NCI-H82 (cell line): ENCODE results near the gene AHDC1.

ENCODE experiments used
- DNase-seq: peaks from one replicate; lab custom pipeline; 2025; lab: John Stamatoyannopoulos, UW

AHDC1 gene

DNA sequence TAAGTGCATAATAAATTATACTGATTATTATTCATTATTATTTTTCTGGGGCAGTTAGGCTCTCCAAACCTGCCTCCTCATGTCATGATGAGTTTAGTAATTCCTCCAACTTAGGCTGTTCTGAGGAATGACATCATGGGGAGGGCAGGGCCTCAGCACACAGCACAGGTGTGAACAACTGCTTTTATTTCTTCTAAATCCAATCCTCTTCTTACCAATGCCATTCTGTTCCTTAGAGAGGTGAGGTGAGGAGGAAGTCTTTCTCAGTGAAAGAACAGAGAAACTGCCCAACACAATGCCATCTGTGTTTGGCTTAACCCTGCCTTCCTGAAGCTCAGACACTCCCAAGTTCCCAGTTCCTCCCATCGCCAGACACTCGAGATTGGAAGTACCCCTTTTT, 68.6 kb downstream of the AHDC1 start:
- DNase-seq, result no peak

DNA sequence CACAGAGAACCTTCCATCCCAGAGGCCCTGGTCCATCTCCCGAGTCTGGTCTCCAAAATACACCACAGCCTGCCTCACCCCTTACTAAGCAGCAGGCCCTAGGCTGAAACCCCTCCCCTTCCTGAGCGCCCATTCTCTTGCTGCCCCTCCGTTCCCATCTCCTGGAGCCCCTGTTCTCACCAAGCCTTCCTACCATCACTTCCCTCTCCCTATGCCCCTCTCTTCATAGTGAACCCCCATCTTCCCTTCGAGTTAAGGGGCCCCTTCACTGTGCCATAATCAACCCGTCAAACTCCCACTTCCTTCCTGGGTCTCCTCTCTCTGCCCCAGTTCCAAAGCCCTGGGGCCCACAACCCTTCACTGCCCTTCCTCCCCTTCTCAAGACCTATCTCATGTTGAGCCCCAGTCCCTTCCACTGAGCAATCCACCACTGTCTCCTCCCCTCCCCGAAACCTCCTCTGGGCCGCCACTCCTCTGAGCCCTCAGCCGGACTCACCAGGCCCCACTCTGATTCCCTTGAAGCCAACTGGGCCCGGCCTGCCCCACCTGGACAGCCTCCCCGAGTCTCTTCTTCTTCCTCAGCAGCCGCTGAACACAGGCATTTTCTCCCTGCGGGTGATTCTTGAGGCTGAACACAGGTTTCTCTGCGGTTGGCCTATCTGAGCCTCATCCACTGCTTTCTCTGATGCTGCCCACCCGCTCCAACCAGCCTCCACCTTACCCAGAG, 71.8 kb downstream of the AHDC1 start:
- no peak for DNase-seq

DNA sequence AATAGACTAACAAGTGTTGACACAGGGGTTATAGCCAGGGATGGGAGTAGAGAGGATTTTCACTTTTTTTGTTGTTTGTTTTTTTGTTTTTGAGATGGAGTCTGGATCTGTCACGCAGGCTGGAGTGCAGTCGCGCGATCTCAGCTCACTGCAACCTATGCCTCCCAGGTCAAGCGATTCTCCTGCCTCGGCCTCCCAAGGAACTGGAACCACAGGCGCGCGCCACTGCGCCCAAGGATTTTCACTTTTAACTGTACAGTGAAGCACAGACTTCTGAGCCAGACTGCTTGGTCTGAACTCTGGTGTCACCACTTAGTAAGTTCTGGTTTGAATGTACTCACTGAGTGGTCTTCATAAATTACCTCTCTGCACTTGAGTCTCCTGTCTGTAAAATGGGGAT, 73.8 kb downstream of the AHDC1 start:
- no peak for DNase-seq

DNA sequence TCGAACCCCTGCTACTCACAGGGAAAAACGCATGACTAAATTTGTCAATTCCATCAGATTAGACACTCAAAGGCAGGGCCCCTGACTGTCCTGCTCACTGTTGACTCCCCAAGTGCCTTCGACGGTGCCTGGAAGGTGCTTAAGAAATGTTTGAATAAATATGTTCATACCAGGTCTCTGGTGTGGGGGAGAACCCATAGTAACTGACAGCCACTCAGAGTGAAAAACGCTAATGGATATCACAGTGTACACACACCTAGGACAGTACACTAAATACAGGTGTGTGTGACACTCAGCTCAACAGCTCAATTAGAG, 74.3 kb downstream of the AHDC1 start:
- DNase-seq, result no peak

DNA sequence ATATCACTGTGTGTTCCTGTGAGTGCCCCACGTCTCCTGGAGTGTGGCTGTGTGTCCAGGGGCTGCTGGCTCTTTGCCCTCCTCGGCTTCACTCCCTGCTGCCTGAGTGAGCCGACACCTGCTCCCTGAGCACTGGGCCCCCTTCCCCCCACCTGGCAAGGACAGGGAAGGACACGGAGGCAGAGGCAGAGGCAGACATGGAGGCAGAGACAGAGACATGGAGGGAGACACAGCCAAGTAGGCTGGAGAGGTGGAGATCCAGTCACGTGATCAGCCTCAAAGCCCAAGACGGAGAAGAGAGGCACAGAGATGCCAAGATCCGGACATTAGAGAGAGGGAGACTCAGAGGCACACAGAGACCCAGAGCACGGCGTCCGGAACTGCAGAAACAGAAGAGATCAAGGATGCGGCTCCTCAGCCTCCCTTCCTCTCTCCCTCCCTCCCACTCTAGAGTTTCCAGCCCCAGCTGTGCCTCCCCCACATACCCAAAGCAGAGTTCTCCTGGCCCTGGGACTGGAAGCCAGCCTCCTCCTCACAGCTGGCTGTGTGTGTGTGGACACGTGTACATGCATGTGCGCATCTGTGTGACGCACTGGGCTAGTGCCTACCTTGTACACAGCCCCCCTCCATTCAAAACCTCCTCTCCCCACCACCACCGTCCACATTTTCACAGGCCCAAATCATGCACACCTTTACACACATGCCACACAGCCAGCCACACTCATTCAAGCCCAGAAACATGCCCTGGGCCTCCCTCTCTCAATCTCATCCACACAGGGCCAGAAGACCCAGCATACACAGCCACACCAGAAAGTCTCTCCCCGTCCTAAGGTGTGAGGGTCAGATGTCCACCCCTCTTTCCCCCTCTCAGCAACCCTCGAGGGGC, 74.9 kb downstream of the AHDC1 start:
- peak; percentile 66 for DNase-seq

DNA sequence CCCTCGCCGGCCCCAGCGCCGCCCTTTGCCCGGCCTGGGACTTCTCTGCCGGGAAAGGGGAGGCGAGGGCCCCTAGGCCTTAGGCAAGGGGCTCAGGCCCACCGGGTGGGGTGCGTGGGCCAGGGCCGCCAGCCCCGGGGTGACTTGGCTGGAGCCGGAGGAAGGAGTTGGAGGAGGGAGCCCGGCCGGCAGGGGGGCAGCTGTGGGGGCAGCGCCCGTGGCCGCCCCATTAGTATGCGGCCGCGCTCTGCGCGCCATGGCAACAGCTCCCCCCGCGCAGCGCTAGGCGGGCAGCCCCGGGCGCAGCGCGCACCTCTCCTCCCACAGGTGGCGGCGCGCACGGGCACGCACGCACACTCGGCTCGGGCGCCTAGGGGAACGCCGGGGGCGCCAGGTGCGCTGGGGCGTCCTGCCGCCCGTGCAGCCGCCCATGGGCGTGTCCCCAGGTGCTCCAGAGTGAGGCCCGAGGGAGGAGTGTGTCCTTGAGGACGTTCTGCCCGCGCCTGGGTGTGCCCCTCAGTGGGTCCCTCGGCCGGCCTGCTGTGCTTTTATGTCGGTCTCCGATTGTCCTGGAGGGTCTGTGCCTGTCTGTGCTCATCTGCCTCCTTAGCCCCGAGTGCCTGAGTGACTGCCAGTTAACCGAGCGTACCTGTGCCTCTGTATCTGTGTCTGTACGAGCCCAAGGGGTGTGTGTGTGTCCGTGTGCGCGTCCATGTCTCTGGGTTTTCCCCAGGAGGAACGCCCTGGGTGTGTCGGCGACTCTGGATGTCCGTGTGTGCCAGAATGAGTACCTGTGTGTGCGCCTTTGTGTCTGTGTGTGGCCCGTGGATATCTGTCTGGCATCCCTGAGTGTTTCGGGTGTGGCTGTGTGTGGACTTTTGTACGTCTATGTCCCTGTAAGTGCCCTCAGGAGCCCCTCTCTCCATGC, 75.8 kb downstream of the AHDC1 start:
- DNase-seq, result peak; percentile 82

DNA sequence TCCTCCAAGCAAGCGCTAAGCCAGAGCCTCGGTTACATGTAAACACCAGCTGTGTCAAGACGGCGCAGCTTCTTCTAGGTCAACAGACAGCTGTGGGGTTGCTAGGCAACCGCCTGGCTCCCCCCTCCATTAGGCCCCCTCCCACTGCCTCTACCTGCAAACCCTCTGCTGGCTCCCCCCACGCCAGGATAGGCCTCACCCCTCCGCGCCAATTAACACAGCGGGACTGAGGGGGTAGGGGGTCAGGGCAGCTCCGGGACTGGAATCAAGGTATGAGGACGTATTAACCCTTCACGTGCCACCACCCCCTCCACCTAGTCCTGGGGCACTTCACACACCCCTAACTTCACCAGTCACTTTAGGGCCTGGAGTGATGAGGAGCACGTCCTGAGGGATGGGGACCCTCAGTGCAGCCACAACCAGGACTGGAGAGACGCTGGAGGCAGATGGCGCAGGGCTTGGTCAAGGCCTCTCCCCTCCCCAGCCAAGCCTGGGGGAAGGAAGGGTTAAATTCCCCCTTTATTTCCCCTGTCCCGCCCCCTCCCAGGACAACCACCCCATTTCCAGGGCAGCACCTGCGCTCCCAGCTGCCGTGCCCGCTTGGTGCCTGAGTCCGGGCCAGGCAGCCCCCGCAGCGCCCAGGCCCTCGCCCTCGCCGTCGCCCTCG, 76.6 kb downstream of the AHDC1 start:
- DNase-seq, result peak; percentile 100

DNA sequence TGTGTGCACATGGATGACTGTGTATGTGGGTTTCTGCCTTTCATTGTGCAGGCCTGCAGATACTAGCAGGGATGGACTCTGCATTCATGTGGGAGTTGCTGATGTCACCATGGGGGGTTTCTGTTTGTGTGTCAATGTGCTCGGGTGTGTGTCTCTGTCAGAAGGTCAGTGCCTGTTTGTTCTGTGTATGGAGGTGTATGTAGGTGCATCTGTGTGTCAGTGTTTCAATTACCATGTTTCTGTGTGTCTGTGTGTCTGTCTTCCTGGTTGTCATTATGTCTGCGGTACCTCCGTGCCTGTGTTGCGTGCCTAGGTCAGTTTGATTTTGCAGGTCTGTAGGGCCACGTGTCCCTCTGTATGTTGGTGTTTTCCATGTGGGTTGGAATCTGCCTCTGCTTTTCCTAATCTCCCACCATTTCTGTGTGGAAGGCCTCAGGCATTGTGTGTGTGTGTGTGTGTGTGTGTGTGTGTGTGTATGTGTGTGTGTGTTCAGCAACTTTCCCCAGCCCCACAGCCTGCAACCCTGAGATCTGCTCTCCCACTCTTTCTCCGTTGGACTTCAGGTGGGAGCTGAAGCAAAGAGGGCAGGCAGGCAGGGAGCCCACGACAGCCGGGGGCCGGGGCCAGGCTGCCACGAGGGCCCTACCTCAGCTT, 77.2 kb downstream of the AHDC1 start:
- DNase-seq, result peak; percentile 70

DNA sequence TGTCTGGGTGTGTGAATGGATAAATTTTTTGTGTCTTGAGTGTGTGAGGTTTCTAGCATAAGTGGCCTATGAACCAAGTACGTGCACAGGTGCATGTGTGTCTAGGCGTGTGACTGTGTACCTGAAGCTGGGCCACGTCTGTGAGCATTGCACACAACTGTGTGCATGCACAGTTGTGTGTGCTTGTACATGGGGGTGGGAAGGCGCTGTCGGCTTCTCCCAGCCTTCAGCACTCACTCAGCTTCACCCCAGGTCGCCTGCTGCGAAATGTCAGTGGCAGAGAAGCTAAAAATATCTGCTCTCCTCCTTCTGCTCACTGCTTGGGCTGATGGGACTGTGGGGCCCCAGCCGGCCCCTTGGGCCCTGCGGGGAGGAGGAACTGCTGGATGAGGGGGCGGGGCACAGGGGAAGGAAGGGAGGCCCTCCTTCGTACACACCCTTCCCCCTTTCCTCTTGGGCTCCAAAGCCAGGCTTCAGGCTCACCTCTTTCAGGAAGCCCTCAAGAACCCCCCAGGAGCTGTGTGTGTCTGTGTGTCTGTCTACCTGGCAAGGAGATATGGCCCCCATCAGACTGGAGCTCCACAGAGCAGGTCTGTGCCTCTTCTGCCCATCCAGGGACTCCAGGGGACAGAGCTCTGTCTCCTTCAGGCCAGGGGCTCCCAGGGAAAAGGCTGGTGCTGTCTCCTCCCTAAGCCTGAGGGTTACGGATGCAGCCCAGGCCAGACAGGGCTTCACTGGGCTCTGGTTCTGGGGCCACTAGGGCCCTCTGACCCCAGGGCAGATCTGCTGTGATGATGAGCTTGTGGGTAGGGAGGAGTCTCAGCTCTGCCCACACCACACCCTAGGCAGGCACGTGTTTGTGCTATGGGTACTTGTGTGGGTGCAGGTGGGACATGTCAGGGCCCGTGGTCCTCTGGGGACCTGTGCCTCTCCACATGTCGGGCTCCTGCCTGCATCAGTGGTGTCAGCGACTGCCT, 78.4 kb downstream of the AHDC1 start:
- peak; percentile 98 for DNase-seq

DNA sequence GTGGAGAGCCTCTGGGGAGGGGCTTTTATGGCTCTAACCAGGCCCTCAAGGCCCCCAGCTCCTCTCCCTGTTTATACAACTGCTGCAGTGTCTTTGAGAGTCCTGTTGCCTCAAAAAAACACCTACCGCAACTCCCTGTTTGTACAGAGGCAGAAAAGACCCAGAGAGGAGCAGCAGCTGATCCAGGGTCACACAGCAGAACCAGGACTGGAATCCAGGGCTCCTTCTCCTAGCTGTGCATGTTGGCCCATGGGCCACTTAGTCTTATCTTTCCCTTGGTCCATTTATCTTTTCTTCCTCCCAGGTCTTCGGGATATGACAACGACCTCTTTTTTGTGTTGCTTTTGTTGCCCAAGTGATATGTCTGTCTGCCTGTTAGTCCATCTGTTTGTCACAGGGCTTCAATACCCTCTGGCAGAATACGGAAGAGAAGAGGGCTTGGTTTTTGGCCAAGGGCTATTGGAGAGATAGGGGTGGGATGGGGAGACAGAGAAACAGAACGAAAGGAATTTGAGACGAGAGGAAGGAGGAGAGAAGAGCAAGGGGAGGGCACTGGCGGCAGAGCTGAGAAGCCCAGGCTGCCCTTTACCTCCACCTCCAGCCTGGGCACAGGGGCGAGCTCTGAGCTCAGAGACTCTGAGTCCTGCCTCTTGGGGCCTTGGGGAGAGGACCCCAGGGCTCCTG, 80.5 kb downstream of the AHDC1 start:
- DNase-seq, result no peak

DNA sequence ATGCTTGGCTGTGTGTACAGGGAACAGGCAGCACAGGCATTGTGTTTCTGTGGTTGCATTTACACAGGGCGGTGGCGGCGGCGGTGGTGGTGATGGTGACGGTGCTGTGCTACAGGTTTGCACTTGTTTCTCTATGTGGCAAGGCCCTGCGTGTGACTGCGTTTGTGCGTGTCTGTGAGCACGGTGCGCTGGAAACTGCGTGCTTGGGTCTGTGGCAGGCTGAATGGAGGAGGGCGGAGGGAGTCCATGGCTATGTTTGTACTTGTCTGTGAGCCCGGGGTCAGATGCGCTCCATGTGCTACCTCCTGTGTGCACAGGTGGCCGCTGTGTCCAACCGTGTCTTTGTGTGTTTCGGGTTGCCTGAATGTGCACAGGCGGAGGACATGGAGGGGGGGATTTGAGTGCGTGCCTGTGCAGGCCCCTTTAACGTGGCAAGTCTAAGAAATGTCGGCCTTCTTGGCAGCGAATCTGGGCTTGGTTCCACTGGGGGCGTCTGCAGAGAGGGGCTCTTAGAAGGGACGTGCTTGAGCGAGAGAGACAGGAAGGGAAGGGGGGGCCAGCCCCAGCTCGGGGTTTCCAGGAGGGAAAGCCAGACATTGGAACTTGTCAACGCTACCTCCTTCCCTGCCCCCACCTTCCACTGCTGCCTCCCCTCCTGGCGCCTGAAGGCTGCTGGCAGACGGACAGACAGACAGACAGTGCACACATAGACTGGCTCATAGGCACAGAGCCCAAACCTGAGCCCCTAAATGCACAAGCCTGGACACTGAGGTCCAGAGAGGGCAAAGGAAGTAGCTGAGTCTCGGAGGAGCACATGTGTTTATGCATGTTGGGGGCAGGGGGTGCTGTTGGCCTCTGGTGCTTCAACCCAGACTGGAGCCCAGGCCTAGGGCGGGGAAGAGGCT, 81.3 kb downstream of the AHDC1 start:
- peak; percentile 79 for DNase-seq

DNA sequence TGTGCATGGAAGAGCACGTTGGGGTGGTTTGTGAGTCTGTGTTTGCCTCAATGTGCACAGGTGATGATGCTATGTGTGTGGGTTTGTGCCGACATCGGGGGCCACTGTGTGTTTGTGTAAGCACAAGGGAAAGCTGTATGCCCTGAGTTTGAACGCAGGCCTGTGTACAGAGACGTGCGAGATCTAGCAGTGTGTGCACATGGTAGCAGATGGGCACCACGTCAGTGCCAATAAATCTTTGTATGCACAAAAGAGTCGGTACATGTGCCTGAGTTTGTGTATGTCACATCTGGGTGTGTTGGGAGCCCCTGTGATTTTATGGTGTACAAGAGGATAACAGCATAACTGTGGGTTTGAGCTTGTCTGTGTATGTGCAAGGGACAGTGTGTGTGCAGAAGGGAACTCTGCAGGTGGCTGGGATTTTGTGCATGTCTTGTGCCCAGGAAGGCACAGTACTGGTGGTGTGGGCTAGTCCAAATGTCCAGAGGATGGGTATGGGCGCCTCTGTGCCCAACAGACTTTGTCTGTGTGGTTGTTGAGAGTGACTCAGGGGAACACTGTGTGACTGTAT, 82.0 kb downstream of the AHDC1 start:
- no peak for DNase-seq

DNA sequence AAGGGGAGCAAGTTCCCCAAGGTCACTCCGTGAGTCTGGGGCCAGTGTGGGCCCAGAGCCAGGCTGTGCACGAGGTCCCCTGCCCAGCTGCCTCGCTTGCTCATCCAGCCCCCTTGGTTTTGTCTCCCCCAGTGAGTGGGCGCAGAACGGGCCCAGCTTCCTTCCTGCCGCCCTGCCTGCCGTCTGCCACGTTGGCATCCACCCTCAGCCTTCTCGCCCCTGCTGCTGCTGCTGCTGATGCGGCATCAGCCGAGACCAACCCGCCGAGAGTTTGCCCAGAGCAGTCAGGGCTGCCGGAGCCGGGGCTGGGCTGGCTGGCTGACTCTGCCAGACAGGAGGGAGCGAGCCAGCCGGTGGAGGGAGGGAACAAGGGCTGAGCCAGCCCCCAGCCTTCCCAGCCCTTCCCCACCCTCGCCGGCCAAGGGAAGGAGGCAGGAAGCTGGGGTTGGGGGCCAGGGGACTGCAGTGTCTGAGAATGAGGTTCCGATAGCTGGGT, 82.6 kb downstream of the AHDC1 start:
- DNase-seq, result no peak

DNA sequence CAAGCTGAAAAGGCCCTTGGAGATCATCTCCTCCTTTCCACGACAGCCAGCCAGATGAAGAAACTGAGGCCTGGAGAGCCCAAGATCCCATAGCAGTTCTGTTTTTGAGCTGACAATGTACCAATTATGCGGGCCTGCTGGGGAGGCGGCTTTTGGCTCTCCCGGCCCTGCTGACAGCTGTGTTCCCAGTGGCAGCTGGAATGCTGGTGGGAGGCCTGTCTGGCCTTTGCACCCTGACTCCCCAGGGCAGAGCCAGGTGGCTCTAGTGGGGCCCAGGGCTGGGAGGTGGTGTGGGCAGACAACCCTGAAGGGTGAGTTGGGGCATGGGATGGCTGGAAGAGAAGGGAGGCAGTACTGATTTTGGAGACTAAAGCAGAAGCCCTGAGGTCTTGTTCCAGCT, 83.3 kb downstream of the AHDC1 start:
- DNase-seq, result no peak

DNA sequence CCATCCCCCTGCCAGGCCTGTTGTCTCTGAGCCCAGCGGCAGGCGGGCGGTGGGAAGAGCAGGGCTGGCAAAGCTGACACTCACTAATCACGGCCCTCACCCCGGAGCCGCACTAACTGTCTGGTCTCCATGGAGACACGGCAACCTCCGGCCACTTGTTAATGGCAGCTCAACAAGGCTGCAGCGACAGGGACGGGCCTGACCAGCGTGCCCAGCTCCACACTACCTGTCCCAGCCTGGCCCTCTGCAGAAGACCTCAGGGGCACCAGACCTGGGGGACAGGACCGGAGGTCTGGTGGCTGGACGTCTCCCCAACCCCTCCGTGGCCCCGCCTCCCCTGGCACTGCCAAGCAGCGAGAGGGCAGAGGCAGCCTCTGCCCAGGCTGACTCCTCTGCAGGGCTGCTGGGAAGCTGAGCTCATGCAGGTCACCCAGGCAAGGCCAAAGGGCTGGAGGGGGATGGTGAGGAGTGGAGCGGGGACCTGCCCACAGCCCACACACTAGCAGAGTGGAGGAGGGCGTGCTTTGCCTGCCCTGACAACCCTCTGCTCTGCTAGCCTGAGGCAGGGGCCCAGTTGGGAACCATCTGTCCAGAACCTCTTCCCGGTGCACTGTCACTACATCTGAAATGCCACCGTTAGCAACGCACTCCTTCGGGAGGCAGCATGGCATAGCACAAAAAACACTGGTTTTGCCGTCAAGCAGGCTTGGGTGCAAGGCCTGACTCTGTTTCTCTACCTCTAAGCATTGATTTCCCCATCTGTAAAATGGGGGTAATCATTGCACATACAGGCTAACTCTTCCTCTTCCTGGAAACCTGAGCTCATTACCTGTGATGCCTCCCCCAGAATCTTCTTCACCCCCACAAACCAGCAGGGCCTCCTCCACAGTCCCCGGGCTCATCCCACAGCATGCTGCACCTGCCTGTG, 84.3 kb downstream of the AHDC1 start:
- peak; percentile 51 for DNase-seq

DNA sequence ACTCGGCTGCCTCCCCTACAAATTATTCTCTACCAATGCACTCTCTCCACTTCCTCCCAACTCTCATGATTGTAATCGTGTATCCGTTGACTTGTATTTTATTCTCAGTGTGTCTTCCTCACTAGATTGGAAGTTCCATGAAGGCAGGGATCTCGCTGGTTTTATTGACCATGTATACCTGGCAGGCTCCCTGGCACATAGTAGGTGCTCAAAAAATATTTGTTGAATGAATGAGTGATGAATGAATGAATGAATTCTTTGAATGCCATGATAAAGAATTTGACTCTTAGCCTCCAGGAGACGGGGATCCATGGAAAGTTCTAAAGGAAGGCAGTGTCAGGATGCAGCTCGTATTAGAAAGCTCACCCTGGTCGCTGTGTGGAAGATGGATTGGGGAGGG, 85.1 kb downstream of the AHDC1 start:
- no peak for DNase-seq
